ENCODE results near the gene ZNF423. TPM values are rescaled to one million over a fixed set of nuclear protein-coding genes. Genes with fewer than 3 reads are reported as not detected.
"Not testable (repeated sequence)": the region's sequence is repeated elsewhere in the genome, so short reads cannot be mapped to it uniquely, and the experiment has no call there.

Gene ZNF423
- total and polyA plus RNA-seq, 2 donors = 6.4 to 14.0 TPM

GRCh38 chr16:49883076-49884014, 27.4 kb upstream of the ZNF423 start:
- Histone ChIP-seq H3K4me1 (ENCODE audit: insufficient read depth) (no peaks in the 10 kb centered on the region), H3K4me3 (ENCODE audit: low read depth, low read length) (no peak overlapping the region), H3K27ac (ENCODE audit: low read depth) (no peak overlapping the region), H3K36me3 (ENCODE audit: insufficient read depth) (no peaks in the 10 kb centered on the region)
- 66% methylated on average over 16 of the region's 16 CpGs for WGBS
- no peak for DNase-seq (ENCODE audit: extremely low spot score)

GRCh38 chr16:49881890-49882289, 26.0 kb upstream of the ZNF423 start:
- H3K36me3 ChIP-seq (ENCODE audit: insufficient read depth) = no peaks in the 10 kb centered on the region
- no peak overlapping the region for H3K27ac ChIP-seq (ENCODE audit: low read depth)
- WGBS = 88% methylated on average over 7 of the region's 7 CpGs

DNA sequence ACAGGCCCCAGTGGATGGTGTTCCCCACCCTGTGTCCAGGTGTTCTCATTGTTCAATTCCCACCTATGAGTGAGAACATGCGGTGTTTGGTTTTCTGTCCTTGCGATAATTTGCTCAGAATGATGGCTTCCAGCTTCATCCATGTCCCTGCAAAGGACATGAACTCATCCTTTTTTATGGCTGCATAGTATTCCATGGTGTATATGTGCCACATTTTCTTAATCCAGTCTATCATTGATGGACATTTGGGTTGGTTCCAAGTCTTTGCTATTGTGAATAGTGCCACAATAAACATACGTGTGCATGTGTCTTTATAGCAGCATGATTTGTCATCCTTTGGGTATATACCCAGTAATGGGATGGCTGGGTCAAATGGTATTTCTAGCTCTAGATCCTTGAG, 22.6 kb upstream of the ZNF423 start:
- not testable (repeated sequence) for H3K4me1 ChIP-seq (ENCODE audit: insufficient read depth); H3K4me3 ChIP-seq (ENCODE audit: low read depth, low read length); DNase-seq (ENCODE audit: extremely low spot score); H3K36me3 ChIP-seq (ENCODE audit: insufficient read depth); H3K27ac ChIP-seq (ENCODE audit: low read depth)
- WGBS = 94% methylated on average over 3 of the region's 3 CpGs

More at GRCh38 chr16:49881890-49882289, 26.0 kb upstream of the ZNF423 start:
- Histone ChIP-seq H3K4me1 (ENCODE audit: insufficient read depth) (no peaks in the 10 kb centered on the region), H3K4me3 (ENCODE audit: low read depth, low read length) (no peak overlapping the region)
- no peak for DNase-seq (ENCODE audit: extremely low spot score)

DNA sequence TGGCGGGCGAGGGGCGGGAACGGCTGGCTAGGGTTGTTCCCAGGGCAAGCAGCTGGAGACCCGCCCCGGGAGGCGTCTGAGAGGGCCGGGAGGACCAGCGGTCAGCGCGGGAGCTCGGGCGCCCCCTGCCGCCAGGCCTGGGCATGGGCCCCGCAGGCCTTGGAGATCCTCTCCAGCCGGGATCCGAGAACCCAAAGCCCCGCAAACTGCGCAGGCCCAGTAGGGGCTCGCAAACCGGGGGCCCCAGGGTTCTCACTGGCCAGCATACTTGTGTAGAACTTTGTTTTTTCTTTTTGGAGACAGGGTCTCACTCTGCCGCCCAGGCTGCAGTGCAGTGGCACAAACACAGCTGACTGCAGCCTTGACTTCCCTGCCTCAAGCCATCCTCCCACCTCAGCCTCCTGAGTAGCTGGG, 20.8 kb upstream of the ZNF423 start:
- H3K27ac ChIP-seq (ENCODE audit: low read depth) = no peak overlapping the region
- DNase-seq (ENCODE audit: extremely low spot score) = no peak
- H3K36me3 ChIP-seq (ENCODE audit: insufficient read depth) = no peaks in the 10 kb centered on the region
- 3% methylated on average over 22 of the region's 22 CpGs for WGBS
- peak overlapping the region; percentile 33 for H3K4me3 ChIP-seq (ENCODE audit: low read depth, low read length)
- no peaks in the 10 kb centered on the region for H3K4me1 ChIP-seq (ENCODE audit: insufficient read depth)

DNA sequence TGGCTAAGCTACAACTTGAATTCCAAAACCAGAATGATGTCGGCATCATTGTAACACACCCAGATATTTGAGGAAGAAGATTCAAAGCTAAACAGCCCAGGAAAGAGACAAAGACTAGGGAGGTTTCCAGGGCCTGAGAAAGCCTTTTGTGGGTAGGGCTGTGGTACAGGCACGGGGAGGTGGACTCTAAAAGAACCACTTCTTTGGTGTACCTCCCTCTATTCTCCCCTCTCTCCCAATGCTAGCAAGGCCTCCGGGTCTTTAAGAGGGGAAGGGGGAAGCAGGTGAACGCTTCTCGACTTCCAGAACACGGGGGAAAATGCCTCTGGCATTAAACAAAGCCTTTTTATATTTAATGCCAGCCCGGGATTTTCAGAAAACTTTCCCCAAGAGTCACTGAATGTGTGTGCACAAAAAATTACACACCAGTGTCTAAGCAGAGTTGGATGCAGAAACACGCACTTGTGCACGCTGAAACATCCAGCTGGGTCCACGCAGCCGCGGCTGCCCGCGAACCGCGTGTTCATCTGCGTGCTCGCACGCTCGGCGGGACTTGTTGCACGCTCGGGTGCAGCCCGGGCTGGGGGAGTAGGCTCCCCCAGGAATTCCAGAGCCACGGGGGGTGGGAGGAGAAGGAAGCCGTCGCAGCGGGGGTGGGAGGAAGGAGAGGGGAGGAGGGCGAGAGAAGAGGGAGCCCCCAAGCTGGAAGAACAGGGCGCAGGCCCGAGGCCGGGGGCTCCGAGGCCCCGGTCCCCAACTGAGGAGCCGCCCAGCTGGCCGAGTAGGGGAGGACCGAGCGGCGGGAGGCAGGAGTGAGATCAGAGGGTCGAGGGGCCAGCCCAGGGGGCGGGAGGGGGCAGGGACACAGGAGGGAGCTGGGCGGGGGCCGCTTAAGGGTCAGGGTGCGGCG, 20.1 kb upstream of the ZNF423 start:
- Histone ChIP-seq H3K4me3 (ENCODE audit: low read depth, low read length) (peak overlapping the region; percentile 33), H3K36me3 (ENCODE audit: insufficient read depth) (no peaks in the 10 kb centered on the region), H3K4me1 (ENCODE audit: insufficient read depth) (no peaks in the 10 kb centered on the region), H3K27ac (ENCODE audit: low read depth) (no peak overlapping the region)
- WGBS = 23% methylated on average over 45 of the region's 45 CpGs
- DNase-seq (ENCODE audit: extremely low spot score) = no peak

- no peaks in the 10 kb centered on the region for H3K4me1 ChIP-seq (ENCODE audit: insufficient read depth)
- no peak overlapping the region for H3K4me3 ChIP-seq (ENCODE audit: low read depth, low read length)
- 99% methylated on average over 1 of the region's 1 CpG for WGBS
- DNase-seq (ENCODE audit: extremely low spot score) = no peak
- H3K36me3 ChIP-seq (ENCODE audit: insufficient read depth) = no peaks in the 10 kb centered on the region
- no peak overlapping the region for H3K27ac ChIP-seq (ENCODE audit: low read depth)
These were observed 18.8 kb upstream of the ZNF423 start for GRCh38 chr16:49874613-49875237.

GRCh38 chr16:49871824-49872223, 15.9 kb upstream of the ZNF423 start:
- not testable (repeated sequence) for DNase-seq (ENCODE audit: extremely low spot score)
- 98% methylated on average over 5 of the region's 5 CpGs for WGBS

GRCh38 chr16:49869731-49870130, 13.8 kb upstream of the ZNF423 start:
- DNase-seq (ENCODE audit: extremely low spot score) = no peak
- H3K4me3 ChIP-seq (ENCODE audit: low read depth, low read length) = no peak overlapping the region
- H3K27ac ChIP-seq (ENCODE audit: low read depth) = no peak overlapping the region
- no peaks in the 10 kb centered on the region for H3K4me1 ChIP-seq (ENCODE audit: insufficient read depth)
- H3K36me3 ChIP-seq (ENCODE audit: insufficient read depth) = no peaks in the 10 kb centered on the region
- 93% methylated on average over 6 of the region's 6 CpGs for WGBS

More at GRCh38 chr16:49871824-49872223, 15.9 kb upstream of the ZNF423 start:
- H3K27ac ChIP-seq (ENCODE audit: low read depth); H3K36me3 ChIP-seq (ENCODE audit: insufficient read depth); H3K4me1 ChIP-seq (ENCODE audit: insufficient read depth); H3K4me3 ChIP-seq (ENCODE audit: low read depth, low read length): not testable (repeated sequence)

DNA sequence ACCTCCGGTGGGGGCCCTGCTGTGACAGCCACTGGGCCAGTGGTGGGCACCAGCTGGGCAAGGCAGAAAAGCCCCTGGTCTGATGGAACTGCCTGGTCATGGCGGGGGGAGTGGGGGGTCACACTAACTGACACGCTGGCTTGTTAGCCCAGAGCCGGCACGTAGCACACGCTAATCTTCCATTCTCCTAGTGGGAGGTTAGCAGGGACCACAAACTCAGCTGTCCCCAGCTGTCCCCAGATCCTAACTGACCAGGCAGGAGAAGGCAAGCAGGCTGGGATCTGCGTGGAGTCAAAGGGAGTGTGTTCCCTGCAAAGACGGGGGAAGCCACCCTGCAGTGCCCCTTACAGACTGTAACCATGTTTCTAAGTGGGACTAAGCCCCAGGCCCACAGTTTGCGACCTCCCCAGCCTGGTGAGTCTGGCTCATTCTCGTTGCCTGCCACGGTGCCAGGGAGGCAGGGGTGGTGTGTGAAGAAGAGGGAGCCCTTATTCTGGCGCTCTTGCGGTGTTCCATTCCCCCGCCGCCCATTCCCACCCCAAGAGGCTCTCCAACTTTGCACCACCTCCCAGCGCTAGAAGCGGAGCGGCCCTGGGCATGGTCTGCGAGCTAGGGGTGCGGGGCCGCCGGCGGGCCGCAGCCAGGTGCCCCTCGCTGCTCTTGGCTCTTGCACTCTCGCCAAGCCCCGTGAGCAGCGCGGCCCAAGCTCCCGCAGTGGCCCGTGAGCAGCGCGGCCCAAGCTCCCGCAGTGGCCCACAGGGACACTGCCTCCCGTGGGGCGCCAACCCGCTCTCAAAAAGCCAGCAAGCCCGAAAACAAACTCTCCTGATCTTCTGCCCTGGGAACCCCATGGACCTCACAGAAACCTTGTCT, 12.1 kb upstream of the ZNF423 start:
- Histone ChIP-seq H3K4me1 (ENCODE audit: insufficient read depth) (no peaks in the 10 kb centered on the region), H3K36me3 (ENCODE audit: insufficient read depth) (no peaks in the 10 kb centered on the region), H3K27ac (ENCODE audit: low read depth) (no peak overlapping the region), H3K4me3 (ENCODE audit: low read depth, low read length) (no peak overlapping the region)
- 88% methylated on average over 38 of the region's 38 CpGs for whole genome bisulfite sequencing
- DNase-seq (ENCODE audit: extremely low spot score) = no peak

DNA sequence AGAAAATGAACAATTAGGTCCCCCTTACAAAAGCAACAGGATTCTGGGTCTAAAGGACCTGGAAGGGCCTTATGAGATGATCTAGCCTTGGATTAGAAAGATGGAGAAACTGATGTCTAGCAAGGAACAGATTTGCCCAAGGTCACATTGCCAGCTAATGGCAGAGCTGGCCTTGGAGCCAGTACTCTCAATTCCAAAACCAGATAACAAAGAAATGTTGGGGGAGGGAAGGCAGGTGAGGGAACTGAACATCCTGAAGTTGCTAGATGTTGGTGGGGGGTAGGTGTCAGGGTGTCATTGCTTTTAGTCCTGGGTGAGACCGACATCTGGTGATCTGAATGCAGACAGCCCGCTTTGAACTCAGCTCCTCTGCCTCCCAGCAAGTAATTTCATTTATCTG, 11.3 kb upstream of the ZNF423 start:
- Histone ChIP-seq H3K36me3 (ENCODE audit: insufficient read depth) (no peaks in the 10 kb centered on the region), H3K4me1 (ENCODE audit: insufficient read depth) (no peaks in the 10 kb centered on the region), H3K4me3 (ENCODE audit: low read depth, low read length) (no peak overlapping the region), H3K27ac (ENCODE audit: low read depth) (no peak overlapping the region)
- 98% methylated on average over 2 of the region's 2 CpGs for WGBS
- DNase-seq (ENCODE audit: extremely low spot score) = no peak

GRCh38 chr16:49866595-49867071, 10.7 kb upstream of the ZNF423 start:
- DNase-seq (ENCODE audit: extremely low spot score) = no peak
- H3K4me1 ChIP-seq (ENCODE audit: insufficient read depth) = no peaks in the 10 kb centered on the region
- WGBS = 55% methylated on average over 14 of the region's 14 CpGs
- H3K27ac ChIP-seq (ENCODE audit: low read depth) = no peak overlapping the region
- H3K36me3 ChIP-seq (ENCODE audit: insufficient read depth) = no peaks in the 10 kb centered on the region
- H3K4me3 ChIP-seq (ENCODE audit: low read depth, low read length) = no peak overlapping the region

DNA sequence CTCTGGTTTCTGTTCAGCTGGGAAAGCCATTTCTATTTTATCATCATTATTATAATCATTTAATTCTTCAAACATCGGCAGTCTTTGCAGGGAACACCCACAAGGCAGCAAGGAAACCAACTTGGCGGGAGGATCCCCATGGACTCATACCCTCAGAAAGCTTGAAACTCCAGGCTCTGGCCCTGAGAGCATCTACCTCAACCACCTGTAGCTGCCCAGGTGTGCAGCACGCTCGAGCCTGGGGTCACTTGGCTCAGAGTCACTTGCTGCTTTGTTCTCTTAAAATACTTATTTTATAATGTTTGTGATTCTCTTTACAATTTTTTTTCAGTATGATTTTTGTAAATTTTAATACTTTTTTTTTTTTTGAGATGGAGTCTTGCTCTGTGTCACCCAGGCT, 6.8 kb upstream of the ZNF423 start:
- Histone ChIP-seq H3K4me1 (ENCODE audit: insufficient read depth) (no peaks in the 10 kb centered on the region), H3K4me3 (ENCODE audit: low read depth, low read length) (no peak overlapping the region), H3K27ac (ENCODE audit: low read depth) (no peak overlapping the region), H3K36me3 (ENCODE audit: insufficient read depth) (no peaks in the 10 kb centered on the region)
- 70% methylated on average over 4 of the region's 4 CpGs for WGBS
- DNase-seq (ENCODE audit: extremely low spot score) = no peak

All from urinary bladder (tissue), 4 donors.